K562 (cell line): ENCODE results near the gene PHLDB2. TPM values are rescaled to one million over a fixed set of nuclear protein-coding genes. Genes with fewer than 3 reads are reported as not detected.

Experiments
- ATAC-seq: fragments of 200-7000 bp; cut with Tn5 transposase; 3 replicates; pipeline ENCODE4 v1.9.1; 2020; ENCODE audit warnings: moderate library complexity
- BruUV-seq: library from RNA; stranded (reverse); fragments of 400-500 nt; replicated peaks from 2 replicates; lab custom pipeline; 2021; lab: Mats Ljungman, UMichigan
- CTCF ChIA-PET: fragments of 300-600 bp; formaldehyde crosslinking; extraction: SDS; loops from one replicate; lab custom pipeline; 2021; ENCODE audit warnings: low intra/inter-chr PET ratio; lab: Yijun Ruan, JAX
- POLR2A ChIA-PET: fragments of 300-600, 350-650 bp; sonication (Branson Sonifier 250); formaldehyde crosslinking; extraction: SDS; loops from one replicate; lab custom pipeline; 2021; ENCODE audit warnings: antibody characterized with exemption, inconsistent platforms; lab: Yijun Ruan, JAX
- DNase-seq, 4 experiments: peaks; one replicate each; pipeline versions ENCODE4 v3.0.0 to v3.0.0-alpha.2; 2011 to 2018; ENCODE audit warnings: low spot score in 3 of 4, mixed read lengths in 3 of 4; ENCODE audit errors: extremely low read depth in 1 of 4
- FAIRE-seq: peaks from 2 replicates; lab custom pipeline; 2011; peaks lifted over from hg19 to GRCh38; lab: Jason Lieb, UNC
- H2AFZ ChIP-seq: 2 replicates; pipeline ENCODE4 v1.6.0; 2011; ENCODE audit warnings: low read depth, low read length, control low read depth, inconsistent platforms
- H3K27ac ChIP-seq: fragments of 200-600 bp; 3 replicates; pipeline ENCODE4 v1.8.0; 2011; ENCODE audit warnings: low read depth, mild to moderate bottlenecking, control low read depth, inconsistent platforms, low read length, moderate library complexity, mixed read lengths; ENCODE audit errors: extremely low read depth
- H3K27me3 ChIP-seq, 2 experiments: fragments of 300-600 bp in 1 of 2; 2 replicates in 1 of 2; 3 replicates in 1 of 2; pipeline versions ENCODE4 v1.6.0 to v1.8.0; 2011; ENCODE audit warnings: inconsistent platforms in 2 of 2, low read length in 2 of 2, mild to moderate bottlenecking in 1 of 2, mixed read lengths in 1 of 2, moderate library complexity in 1 of 2; ENCODE audit not compliant: control insufficient read depth in 2 of 2, insufficient read depth in 2 of 2
- H3K36me3 ChIP-seq: fragments of 300-600 bp; 3 replicates; pipeline ENCODE4 v1.8.0; 2011; ENCODE audit warnings: mild to moderate bottlenecking, low read length, inconsistent platforms; ENCODE audit not compliant: control insufficient read depth, insufficient read depth
- H3K4me1 ChIP-seq, 2 experiments: fragments of 200-600 bp in 1 of 2; replicated peaks in 1 of 2; 2 replicates in 1 of 2; 3 replicates in 1 of 2; pipeline versions ENCODE4 v1.5.1 to v1.8.0; 2011; ENCODE audit warnings: inconsistent platforms in 2 of 2, low read length in 2 of 2, mild to moderate bottlenecking in 1 of 2, mixed read lengths in 1 of 2, moderate library complexity in 1 of 2; ENCODE audit not compliant: control insufficient read depth in 2 of 2, insufficient read depth in 2 of 2
- H3K4me2 ChIP-seq: 2 replicates; pipeline ENCODE4 v1.6.1; 2011; ENCODE audit warnings: low read length, control low read depth, inconsistent platforms, mixed read lengths; ENCODE audit not compliant: insufficient read depth
- H3K4me3 ChIP-seq: fragments of 200-600 bp; sonication (generic), shearing (Covaris generic); 2 replicates; pipeline ENCODE4 v1.5.1; 2016; ENCODE audit warnings: control low read depth, inconsistent platforms
- H3K79me2 ChIP-seq: fragments of 200-600 bp; 3 replicates; pipeline ENCODE4 v1.8.0; 2011; ENCODE audit warnings: low read length, inconsistent platforms; ENCODE audit not compliant: control insufficient read depth, insufficient read depth
- H3K9ac ChIP-seq, 2 experiments: 2 replicates each; pipeline versions ENCODE4 v1.6.0 to v1.6.1; 2011; ENCODE audit warnings: low read depth in 2 of 2, low read length in 2 of 2, control low read depth in 1 of 2, inconsistent platforms in 1 of 2, mild to moderate bottlenecking in 1 of 2, mixed read lengths in 1 of 2; ENCODE audit not compliant: insufficient read depth in 1 of 2
- H3K9me1 ChIP-seq: one replicate; pipeline ENCODE4 v1.6.0; 2011; ENCODE audit warnings: inconsistent platforms, mild to moderate bottlenecking, low read length, moderate library complexity; ENCODE audit not compliant: control insufficient read depth, insufficient read depth
- H3K9me3 ChIP-seq: replicated peaks from 2 replicates; pipeline ENCODE4 v1.5.1; 2011; ENCODE audit warnings: low read depth, low read length, inconsistent platforms; ENCODE audit not compliant: control insufficient read depth, insufficient read depth
- H4K20me1 ChIP-seq: replicated peaks from 2 replicates; pipeline ENCODE4 v1.6.1; 2011; ENCODE audit warnings: low read length, inconsistent platforms, mixed read lengths; ENCODE audit not compliant: control insufficient read depth, insufficient read depth
- ATF6 ChIP-seq: sonication (generic); formaldehyde crosslinking; IDR thresholded peaks from 2 replicates; pipeline ENCODE4 v1.4.0; 2020; ENCODE audit warnings: mild to moderate bottlenecking, missing genetic modification reagents
- DNMT1 ChIP-seq: fragments of 450-650 bp; IDR thresholded peaks from 2 replicates; pipeline ENCODE4 v1.6.1; 2016; ENCODE audit warnings: antibody characterized with exemption, mild to moderate bottlenecking
- DPF2 ChIP-seq: fragments of 450-650 bp; IDR thresholded peaks from 2 replicates; pipeline ENCODE4 v1.6.1; 2016
- E4F1 ChIP-seq: fragments of 250-450 bp; sonication (Bioruptor Pico); IDR thresholded peaks from 2 replicates; pipeline ENCODE4 v1.5.0; 2021; ENCODE audit warnings: mild to moderate bottlenecking, borderline replicate concordance
- FOXM1 ChIP-seq, 2 experiments: fragments of 450-650 bp in 1 of 2; sonication (generic) in 1 of 2; formaldehyde crosslinking in 1 of 2; IDR thresholded peaks; 2 replicates each; pipeline versions ENCODE4 v1.6.1 to v1.9.0; 2017 to 2022; ENCODE audit warnings: low read depth in 2 of 2, mild to moderate bottlenecking in 2 of 2, missing genetic modification reagents in 1 of 2, moderate library complexity in 1 of 2
- HDAC1 ChIP-seq, 2 experiments: fragments of 450-650 bp; IDR thresholded peaks; 2 replicates each; pipeline ENCODE4 v1.6.1; 2016 to 2017; ENCODE audit warnings: inconsistent platforms in 1 of 2, mild to moderate bottlenecking in 1 of 2, moderate library complexity in 1 of 2
- KLF13 ChIP-seq: fragments of 450-650 bp; IDR thresholded peaks from 2 replicates; pipeline ENCODE4 v1.6.1; 2016; ENCODE audit warnings: missing genetic modification characterization, low read depth, mild to moderate bottlenecking, missing compliant biosample characterization, moderate library complexity, borderline replicate concordance
- NEUROD1 ChIP-seq: fragments of 150-350 bp; IDR thresholded peaks from 2 replicates; pipeline ENCODE4 v1.6.1; 2014; ENCODE audit warnings: borderline replicate concordance, low read length, low read depth; ENCODE audit not compliant: partially characterized antibody
- PTRF ChIP-seq: fragments of 450-650 bp; IDR thresholded peaks from 2 replicates; pipeline ENCODE4 v1.6.1; 2016; ENCODE audit warnings: mild to moderate bottlenecking, missing genetic modification characterization, missing compliant biosample characterization
- RFX1 ChIP-seq: fragments of 450-650 bp; IDR thresholded peaks from 2 replicates; pipeline ENCODE4 v1.6.1; 2016; ENCODE audit warnings: mild to moderate bottlenecking, moderate library complexity
- WGBS: fragments of 100-300 bp; shearing (Covaris generic); methylation state at CpG from one replicate; pipeline ENCODE4 v1.1.6; 2016; ENCODE audit warnings: low coverage, mixed read lengths; ENCODE audit not compliant: insufficient coverage; ENCODE audit errors: missing lambda C conversion rate; 5-methylcytosine and 5-hydroxymethylcytosine counted together
- in situ Hi-C: fragments of 300-500 bp; cut with MboI; formaldehyde crosslinking; loops from 4 replicates; pipeline ENCODE4 v1.15.0; 2018; ENCODE audit warnings: inconsistent platforms, mixed read lengths
- intact Hi-C: fragments of 100-400 bp; cut with micrococcal nuclease; formaldehyde crosslinking; loops from 2 replicates; pipeline ENCODE4 v1.14.2; 2022
- polyA plus RNA-seq, 8 experiments: library from polyadenylated mRNA; depleted of rRNA in 4 of 8; stranded (reverse) in 5 of 8; unstranded in 3 of 8; fragments of >200 nt; fragmentation: Nextera tagmentation in 2 of 8; fragmentation: Illumina TruSeq in 1 of 8; extraction: Ambion mirVana in 2 of 8; extraction: Trizol in 1 of 8; gene quantifications; 2 replicates each; pipeline versions ENCODE4 v1.2.1 to v1.2.3, GENCODE V29; 2011 to 2014; ENCODE audit warnings: inconsistent platforms in 1 of 8, missing spikeins in 1 of 8
- total RNA-seq, 7 experiments: library from RNA; depleted of rRNA in 6 of 7; stranded (reverse); fragments of >200 nt in 6 of 7; fragmentation: Illumina TruSeq in 2 of 7; extraction: Trizol in 2 of 7; gene quantifications; 2 replicates each; pipeline versions ENCODE4 v1.2.1 to v1.2.3, GENCODE V29; 2011 to 2021; ENCODE audit warnings: low replicate concordance in 1 of 7
- TF ChIP-seq, protein P1 (sequence below): fragments of 450-650 bp; formaldehyde crosslinking; IDR thresholded peaks from 2 replicates; pipeline ENCODE4 v1.4.0; 2022; ENCODE audit warnings: missing genetic modification characterization
- TF ChIP-seq, protein P2 (sequence below): fragments of 450-650 bp; conservative IDR thresholded peaks from 2 replicates; pipeline ENCODE4 v1.6.1; 2016; ENCODE audit warnings: missing genetic modification characterization, low read depth, mild to moderate bottlenecking, missing compliant biosample characterization, moderate library complexity

Gene PHLDB2
- total and polyA plus RNA-seq, 9 of the 15 experiments (the other 6 are each of a cell fraction or from before 2014, with no cell fraction given) = 0.04 TPM; not detected in 8

DNA sequence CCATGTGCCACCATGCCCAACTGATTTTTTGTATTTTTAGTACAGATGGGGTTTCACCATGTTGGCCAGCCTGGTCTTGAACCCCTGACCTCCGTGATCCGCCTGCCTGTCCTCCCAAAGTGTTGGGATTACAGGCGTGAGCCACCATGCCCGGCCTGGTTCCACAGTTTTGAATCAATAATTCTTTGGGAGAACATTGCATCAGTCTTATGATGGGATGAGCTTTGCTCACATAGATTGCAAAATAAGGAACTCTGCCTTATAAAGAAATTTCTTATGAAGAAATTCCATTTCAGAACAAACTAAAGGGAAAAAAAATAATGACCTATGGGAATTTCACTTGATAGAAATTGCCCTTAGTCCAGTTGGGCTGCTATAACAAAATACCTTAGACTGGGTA is 159.6 kb downstream of the PHLDB2 start:
- ATAC-seq (no peak), FAIRE-seq (no peak), DNase-seq (no peak)
- no peaks in the 10 kb centered on the region for H4K20me1 ChIP-seq
- in situ Hi-C loops = no loop called here
- no peak overlapping the region for H2AFZ ChIP-seq
- H3K79me2 ChIP-seq = no peaks in the 10 kb centered on the region
- no peaks in the 10 kb centered on the region for H3K4me1 ChIP-seq
- ChIA-PET CTCF (no interaction called here), POLR2A (no interaction called here)
- intact Hi-C loops = loop anchor here (10.0 kb wide), 1 partner anchor 124 kb away; no protein-coding TSS in a partner anchor
- H3K9me3 ChIP-seq = no peaks in the 10 kb centered on the region
- no peak overlapping the region for H3K27ac ChIP-seq
- H3K9me1 ChIP-seq = no peaks in the 10 kb centered on the region
- no peak overlapping the region for H3K9ac ChIP-seq
- H3K4me2 ChIP-seq = no peak overlapping the region
- no peaks in the 10 kb centered on the region for H3K36me3 ChIP-seq
- H3K4me3 ChIP-seq = no peak overlapping the region
- WGBS = 0% methylated on average over 4 of the region's 4 CpGs
- no peaks in the 10 kb centered on the region; a peak in 1 of 5 replicates for H3K27me3 ChIP-seq
- BruUV-seq = no TSS peak
- TF ChIP-seq, protein P1, sequence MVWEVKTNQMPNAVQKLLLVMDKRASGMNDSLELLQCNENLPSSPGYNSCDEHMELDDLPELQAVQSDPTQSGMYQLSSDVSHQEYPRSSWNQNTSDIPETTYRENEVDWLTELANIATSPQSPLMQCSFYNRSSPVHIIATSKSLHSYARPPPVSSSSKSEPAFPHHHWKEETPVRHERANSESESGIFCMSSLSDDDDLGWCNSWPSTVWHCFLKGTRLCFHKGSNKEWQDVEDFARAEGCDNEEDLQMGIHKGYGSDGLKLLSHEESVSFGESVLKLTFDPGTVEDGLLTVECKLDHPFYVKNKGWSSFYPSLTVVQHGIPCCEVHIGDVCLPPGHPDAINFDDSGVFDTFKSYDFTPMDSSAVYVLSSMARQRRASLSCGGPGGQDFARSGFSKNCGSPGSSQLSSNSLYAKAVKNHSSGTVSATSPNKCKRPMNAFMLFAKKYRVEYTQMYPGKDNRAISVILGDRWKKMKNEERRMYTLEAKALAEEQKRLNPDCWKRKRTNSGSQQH (CRISPR knock-in tag) = no peak
- TF ChIP-seq NEUROD1 = no peak
- no peak for TF ChIP-seq PTRF (tag)
- no peak for TF ChIP-seq DPF2
- no peak for TF ChIP-seq E4F1 (CRISPR knock-in tag)
- TF ChIP-seq RFX1 = no peak
- TF ChIP-seq, protein P2, sequence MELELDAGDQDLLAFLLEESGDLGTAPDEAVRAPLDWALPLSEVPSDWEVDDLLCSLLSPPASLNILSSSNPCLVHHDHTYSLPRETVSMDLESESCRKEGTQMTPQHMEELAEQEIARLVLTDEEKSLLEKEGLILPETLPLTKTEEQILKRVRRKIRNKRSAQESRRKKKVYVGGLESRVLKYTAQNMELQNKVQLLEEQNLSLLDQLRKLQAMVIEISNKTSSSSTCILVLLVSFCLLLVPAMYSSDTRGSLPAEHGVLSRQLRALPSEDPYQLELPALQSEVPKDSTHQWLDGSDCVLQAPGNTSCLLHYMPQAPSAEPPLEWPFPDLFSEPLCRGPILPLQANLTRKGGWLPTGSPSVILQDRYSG (tag) = no peak
- no peak for TF ChIP-seq ATF6 (CRISPR knock-in tag)
- no peak for TF ChIP-seq DNMT1
- no peak for TF ChIP-seq FOXM1 (IDR thresholded peaks at IDR 0.05; ENCODE audit: low read depth)
- TF ChIP-seq FOXM1 (CRISPR knock-in tag; IDR thresholded peaks at IDR 0.05; ENCODE audit: low read depth) = no peak
- TF ChIP-seq HDAC1 (IDR thresholded peaks at IDR 0.05) = no peak
- TF ChIP-seq KLF13 (tag) = no peak
